ENCODE measurements around the gene NLRP7. TPM values are rescaled to one million over a fixed set of nuclear protein-coding genes. Genes with fewer than 3 reads are reported as not detected.
"Not testable (repeated sequence)": the region's sequence is repeated elsewhere in the genome, so short reads cannot be mapped to it uniquely, and the experiment has no call there.

The NLRP7 gene
- total and polyA plus RNA-seq, 2 donors (not counting 1 experiment from before 2014, with no cell fraction given) = 0.07 to 0.13 TPM

DNA sequence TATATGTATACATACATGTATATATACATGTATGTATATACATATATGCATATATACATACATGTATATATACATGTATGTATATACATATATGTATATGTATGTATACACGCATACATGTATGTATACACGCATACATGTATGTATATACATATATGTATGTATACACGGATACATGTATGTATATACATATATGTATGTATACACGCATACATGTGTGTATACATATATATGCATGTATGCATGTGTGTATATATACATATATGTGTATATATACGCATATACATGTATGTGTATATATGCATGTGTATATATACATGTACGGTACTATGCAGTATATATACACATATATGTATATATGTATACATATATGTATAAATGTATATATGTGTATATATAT, 44.0 kb downstream of the NLRP7 start:
- Histone ChIP-seq H3K4me3 (ENCODE audit: control extremely low read depth in 1 of 5, extremely low read depth in 1 of 5, insufficient read depth in 1 of 5, low read depth in 2 of 5, low read length in 4 of 5) (no peak overlapping the region), H3K27me3 (replicated peaks in 1 of 4; ENCODE audit: control extremely low read depth in 1 of 4, control insufficient read depth in 3 of 4, insufficient read depth in 4 of 4, low read length in 3 of 4) (peaks cover 0 to 2% (median 0%) of the 10 kb centered on the region in 4 experiments), H3K9ac (ENCODE audit: low read length) (no peak overlapping the region), H3K9me3 (ENCODE audit: control extremely low read depth in 1 of 3, control insufficient read depth in 2 of 3, insufficient read depth in 1 of 3, low read length in 2 of 3) (no peaks in the 10 kb centered on the region), H3K36me3 (replicated peaks in 1 of 2; ENCODE audit: control extremely low read depth in 1 of 2, control insufficient read depth in 1 of 2, extremely low read depth in 1 of 2, insufficient read depth in 2 of 2, low read length in 1 of 2) (no peaks in the 10 kb centered on the region), H3K27ac (ENCODE audit: low read length in 2 of 2) (no peak overlapping the region), H3K4me1 (ENCODE audit: control insufficient read depth in 2 of 2, insufficient read depth in 2 of 2, low read length in 2 of 2) (no peaks in the 10 kb centered on the region), H2AFZ (ENCODE audit: insufficient read depth, low read depth, low read length, poor library complexity, severe bottlenecking) (no peak overlapping the region), H3K79me2 (ENCODE audit: control insufficient read depth, insufficient read depth, low read length) (no peaks in the 10 kb centered on the region), H4K20me1 (ENCODE audit: control insufficient read depth, insufficient read depth, low read length, poor library complexity, severe bottlenecking) (no peaks in the 10 kb centered on the region), H3K4me2 (replicated peaks; ENCODE audit: low read depth, low read length, poor library complexity, severe bottlenecking) (no peak overlapping the region)
- no peak for TF ChIP-seq CTCF (IDR thresholded peaks at IDR 0.05)
- TF ChIP-seq EZH2 (IDR thresholded peaks at IDR 0.05; ENCODE audit: borderline replicate concordance, insufficient read depth, low read depth, low read length, poor library complexity, severe bottlenecking) = no peak
- DNase-seq (no peak), ATAC-seq (ENCODE audit: low read depth) (no peak)
- Mint-ChIP-seq H3K27ac (no peak overlapping the region), H3K27me3 (peaks cover 28% of the 10 kb centered on the region), H3K9me3 (ENCODE audit: insufficient read depth) (no peaks in the 10 kb centered on the region), H3K4me1 (no peaks in the 10 kb centered on the region), H3K4me3 (no peak overlapping the region)
- WGBS (ENCODE audit: insufficient coverage) = no CpG with 5 or more reads among the region's 6 CpGs
- intact Hi-C loops (cut with micrococcal nuclease) = no loop called here
- CTCF ChIA-PET = no interaction called here
- POLR2A ChIA-PET = no interaction called here

DNA sequence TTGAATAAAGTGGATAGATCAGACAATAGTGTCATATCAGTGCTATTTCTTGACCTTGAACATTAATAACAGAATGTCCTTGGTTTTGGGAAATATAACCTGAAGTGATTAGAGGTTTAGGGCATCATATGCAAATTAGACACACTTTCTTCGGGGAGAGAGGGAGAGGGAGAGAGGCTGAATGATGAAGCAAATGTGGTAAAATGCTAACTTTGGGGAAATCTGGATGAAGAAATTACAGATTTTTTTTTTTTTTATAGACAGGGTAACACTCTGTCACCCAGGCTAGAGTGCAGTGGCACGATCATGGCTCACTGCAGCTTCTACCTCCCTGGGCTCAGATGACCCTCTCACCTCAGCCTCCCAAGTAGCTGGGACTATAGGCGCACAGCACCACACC, 45.3 kb downstream of the NLRP7 start:
- TF ChIP-seq EZH2 (IDR thresholded peaks at IDR 0.05; ENCODE audit: borderline replicate concordance, insufficient read depth, low read depth, low read length, poor library complexity, severe bottlenecking) (no peak), CTCF (IDR thresholded peaks at IDR 0.05) (no peak)
- ChIA-PET POLR2A (no interaction called here), CTCF (no interaction called here)
- Histone ChIP-seq H3K36me3 (replicated peaks in 1 of 2; ENCODE audit: control extremely low read depth in 1 of 2, control insufficient read depth in 1 of 2, extremely low read depth in 1 of 2, insufficient read depth in 2 of 2, low read length in 1 of 2) (no peaks in the 10 kb centered on the region), H3K4me2 (replicated peaks; ENCODE audit: low read depth, low read length, poor library complexity, severe bottlenecking) (no peak overlapping the region), H3K4me3 (ENCODE audit: control extremely low read depth in 1 of 5, extremely low read depth in 1 of 5, insufficient read depth in 1 of 5, low read depth in 2 of 5, low read length in 4 of 5) (no peak overlapping the region), H4K20me1 (ENCODE audit: control insufficient read depth, insufficient read depth, low read length, poor library complexity, severe bottlenecking) (no peaks in the 10 kb centered on the region), H3K9me3 (ENCODE audit: control extremely low read depth in 1 of 3, control insufficient read depth in 2 of 3, insufficient read depth in 1 of 3, low read length in 2 of 3) (no peaks in the 10 kb centered on the region), H3K9ac (ENCODE audit: low read length) (no peak overlapping the region), H3K27me3 (replicated peaks in 1 of 4; ENCODE audit: control extremely low read depth in 1 of 4, control insufficient read depth in 3 of 4, insufficient read depth in 4 of 4, low read length in 3 of 4) (peaks cover 0 to 2% (median 0%) of the 10 kb centered on the region in 4 experiments), H2AFZ (ENCODE audit: insufficient read depth, low read depth, low read length, poor library complexity, severe bottlenecking) (no peak overlapping the region), H3K79me2 (ENCODE audit: control insufficient read depth, insufficient read depth, low read length) (no peaks in the 10 kb centered on the region), H3K4me1 (ENCODE audit: control insufficient read depth in 2 of 2, insufficient read depth in 2 of 2, low read length in 2 of 2) (no peaks in the 10 kb centered on the region), H3K27ac (ENCODE audit: low read length in 2 of 2) (no peak overlapping the region)
- 89% methylated on average over 3 of the region's 3 CpGs for WGBS (ENCODE audit: insufficient coverage)
- no peaks in the 10 kb centered on the region for H3K9me3 Mint-ChIP-seq (ENCODE audit: insufficient read depth)
- no peaks in the 10 kb centered on the region for H3K4me1 Mint-ChIP-seq
- no peak overlapping the region for H3K27ac Mint-ChIP-seq
- H3K27me3 Mint-ChIP-seq = peaks cover 33% of the 10 kb centered on the region
- DNase-seq (no peak), ATAC-seq (ENCODE audit: low read depth) (no peak)
- H3K4me3 Mint-ChIP-seq = no peak overlapping the region
- intact Hi-C loops (cut with micrococcal nuclease) = no loop called here

GRCh38 chr19:54901153-54901552, 46.2 kb downstream of the NLRP7 start:
- H3K27ac Mint-ChIP-seq; H3K9me3 ChIP-seq (ENCODE audit: control extremely low read depth in 1 of 3, control insufficient read depth in 2 of 3, insufficient read depth in 1 of 3, low read length in 2 of 3); H3K27ac ChIP-seq (ENCODE audit: low read length in 2 of 2); H3K27me3 ChIP-seq (replicated peaks in 1 of 4; ENCODE audit: control extremely low read depth in 1 of 4, control insufficient read depth in 3 of 4, insufficient read depth in 4 of 4, low read length in 3 of 4); POLR2A ChIA-PET; H3K4me3 ChIP-seq (ENCODE audit: control extremely low read depth in 1 of 5, extremely low read depth in 1 of 5, insufficient read depth in 1 of 5, low read depth in 2 of 5, low read length in 4 of 5); H3K36me3 ChIP-seq (replicated peaks in 1 of 2; ENCODE audit: control extremely low read depth in 1 of 2, control insufficient read depth in 1 of 2, extremely low read depth in 1 of 2, insufficient read depth in 2 of 2, low read length in 1 of 2); intact Hi-C loops (cut with micrococcal nuclease); DNase-seq; H3K9me3 Mint-ChIP-seq (ENCODE audit: insufficient read depth); H3K4me3 Mint-ChIP-seq; H3K4me2 ChIP-seq (replicated peaks; ENCODE audit: low read depth, low read length, poor library complexity, severe bottlenecking); H4K20me1 ChIP-seq (ENCODE audit: control insufficient read depth, insufficient read depth, low read length, poor library complexity, severe bottlenecking); H3K79me2 ChIP-seq (ENCODE audit: control insufficient read depth, insufficient read depth, low read length); H3K9ac ChIP-seq (ENCODE audit: low read length); H3K4me1 ChIP-seq (ENCODE audit: control insufficient read depth in 2 of 2, insufficient read depth in 2 of 2, low read length in 2 of 2); H2AFZ ChIP-seq (ENCODE audit: insufficient read depth, low read depth, low read length, poor library complexity, severe bottlenecking); H3K4me1 Mint-ChIP-seq; CTCF ChIA-PET; ATAC-seq (ENCODE audit: low read depth): not testable (repeated sequence)
- H3K27me3 Mint-ChIP-seq = peaks cover 37% of the 10 kb centered on the region
- WGBS (ENCODE audit: insufficient coverage) = 86% methylated on average over 3 of the region's 8 CpGs
